Neural cell (in vitro differentiated cells): ENCODE measurements around the gene SHISA9. TPM values are rescaled to one million over a fixed set of nuclear protein-coding genes. Genes with fewer than 3 reads are reported as not detected.
A peak's percentile ranks its signal among the peaks of the same experiment; 100 is the strongest.

Experiments used
- H2AFZ ChIP-seq: fragments of 200-600, 300-800 bp; sonication (generic), shearing (Covaris generic); 2 replicates; pipeline ENCODE4 v1.6.0; 2014; ENCODE audit warnings: low read depth, mild to moderate bottlenecking, antibody characterized with exemption, low read length, moderate library complexity
- H3F3A ChIP-seq: fragments of 200-600 bp; shearing (Covaris generic); 2 replicates; pipeline ENCODE4 v1.6.1; 2016; ENCODE audit warnings: mild to moderate bottlenecking, moderate library complexity, mixed read lengths, antibody characterized with exemption, low read length; ENCODE audit not compliant: insufficient read depth, poor library complexity, severe bottlenecking
- H3K27ac ChIP-seq: fragments of 200-600, 300-800 bp; sonication (generic), shearing (Covaris generic); 2 replicates; pipeline ENCODE4 v1.5.1; 2014; ENCODE audit warnings: mild to moderate bottlenecking, low read length, moderate library complexity
- H3K27me3 ChIP-seq: fragments of 300-800, 200-600 bp; sonication (generic), shearing (Covaris generic); 2 replicates; pipeline ENCODE4 v1.6.0; 2014; ENCODE audit warnings: mild to moderate bottlenecking, low read depth, low read length, moderate library complexity; ENCODE audit not compliant: insufficient read depth
- H3K36me3 ChIP-seq: fragments of 300-800, 200-600 bp; sonication (generic), shearing (Covaris generic); 2 replicates; pipeline ENCODE4 v1.5.1; 2014; ENCODE audit warnings: mild to moderate bottlenecking, antibody characterized with exemption, low read length, moderate library complexity; ENCODE audit not compliant: insufficient read depth
- H3K4me2 ChIP-seq: fragments of 300-800, 200-600 bp; sonication (generic), shearing (Covaris generic); 2 replicates; pipeline ENCODE4 v1.6.0; 2014; ENCODE audit warnings: mild to moderate bottlenecking, low read length
- H3K4me3 ChIP-seq: fragments of 300-800, 200-600 bp; sonication (generic), shearing (Covaris generic); 2 replicates; pipeline ENCODE4 v1.5.1; 2014; ENCODE audit warnings: mild to moderate bottlenecking, low read length, moderate library complexity
- H3K79me2 ChIP-seq: fragments of 200-600 bp; shearing (Covaris generic); replicated peaks from 2 replicates; pipeline ENCODE4 v1.6.0; 2014; ENCODE audit warnings: mild to moderate bottlenecking, low read length, moderate library complexity; ENCODE audit not compliant: insufficient read depth
- H3K9ac ChIP-seq: fragments of 300-800, 200-600 bp; sonication (generic), shearing (Covaris generic); 2 replicates; pipeline ENCODE4 v1.6.1; 2016; ENCODE audit warnings: mild to moderate bottlenecking, low read length, mixed read lengths
- H3K9me2 ChIP-seq: fragments of 200-600 bp; shearing (Covaris generic); 2 replicates; pipeline ENCODE4 v1.6.1; 2016; ENCODE audit warnings: mild to moderate bottlenecking, low read length, mixed read lengths; ENCODE audit not compliant: insufficient read depth
- H3K9me3 ChIP-seq: fragments of 200-600, 300-800 bp; sonication (generic), shearing (Covaris generic); 2 replicates; pipeline ENCODE4 v1.6.1; 2016; ENCODE audit warnings: mild to moderate bottlenecking, mixed run types, low read length, moderate library complexity, mixed read lengths
- H4K20me1 ChIP-seq: fragments of 200-600 bp; shearing (Covaris generic); 2 replicates; pipeline ENCODE4 v1.6.1; 2016; ENCODE audit warnings: mild to moderate bottlenecking, mixed run types; ENCODE audit not compliant: insufficient read depth
- CTCF ChIP-seq: fragments of 450-650 bp; IDR thresholded peaks from 2 replicates; pipeline ENCODE4 v1.5.1; 2014; ENCODE audit warnings: antibody characterized with exemption, mild to moderate bottlenecking, moderate library complexity; ENCODE audit not compliant: poor library complexity, severe bottlenecking
- EP300 ChIP-seq: fragments of 450-650 bp; conservative IDR thresholded peaks from 2 replicates; pipeline ENCODE4 v1.6.1; 2014; ENCODE audit warnings: antibody characterized with exemption, mild to moderate bottlenecking, moderate library complexity; ENCODE audit not compliant: poor library complexity, severe bottlenecking
- EZH2 ChIP-seq: fragments of 200-600, 300-800 bp; shearing (Covaris generic), sonication (generic); IDR thresholded peaks from 2 replicates; pipeline ENCODE4 v1.6.1; 2014; ENCODE audit warnings: antibody characterized with exemption, low read length, borderline replicate concordance, mild to moderate bottlenecking; ENCODE audit not compliant: insufficient read depth, poor library complexity, severe bottlenecking
- MXI1 ChIP-seq: fragments of 450-650 bp; conservative IDR thresholded peaks from 2 replicates; pipeline ENCODE4 v1.6.1; 2014; ENCODE audit warnings: antibody characterized with exemption, mild to moderate bottlenecking; ENCODE audit not compliant: poor library complexity, severe bottlenecking
- POLR2AphosphoS5 ChIP-seq: IDR thresholded peaks from 2 replicates; pipeline ENCODE4 v1.6.1; 2012
- RAD21 ChIP-seq: fragments of 450-650 bp; conservative IDR thresholded peaks from 2 replicates; pipeline ENCODE4 v1.6.1; 2014; ENCODE audit warnings: antibody characterized with exemption, mild to moderate bottlenecking, moderate library complexity
- REST ChIP-seq: IDR thresholded peaks from 2 replicates; pipeline ENCODE4 v1.6.1; 2012; ENCODE audit warnings: borderline replicate concordance
- SMC3 ChIP-seq: fragments of 450-650 bp; conservative IDR thresholded peaks from 2 replicates; pipeline ENCODE4 v1.6.1; 2014; ENCODE audit warnings: antibody characterized with exemption, mild to moderate bottlenecking, moderate library complexity; ENCODE audit not compliant: poor library complexity
- TAF1 ChIP-seq: IDR thresholded peaks from 2 replicates; pipeline ENCODE4 v1.6.1; 2012; ENCODE audit warnings: low read depth
- polyA plus RNA-seq: library from polyadenylated mRNA; depleted of rRNA; stranded (reverse); fragments of >200 nt; gene quantifications from 2 replicates; pipeline ENCODE4 v1.2.3, GENCODE V29; 2014

The SHISA9 gene
- polyA plus RNA-seq, 1 donor from 2014 or later, result 2.0 TPM

DNA sequence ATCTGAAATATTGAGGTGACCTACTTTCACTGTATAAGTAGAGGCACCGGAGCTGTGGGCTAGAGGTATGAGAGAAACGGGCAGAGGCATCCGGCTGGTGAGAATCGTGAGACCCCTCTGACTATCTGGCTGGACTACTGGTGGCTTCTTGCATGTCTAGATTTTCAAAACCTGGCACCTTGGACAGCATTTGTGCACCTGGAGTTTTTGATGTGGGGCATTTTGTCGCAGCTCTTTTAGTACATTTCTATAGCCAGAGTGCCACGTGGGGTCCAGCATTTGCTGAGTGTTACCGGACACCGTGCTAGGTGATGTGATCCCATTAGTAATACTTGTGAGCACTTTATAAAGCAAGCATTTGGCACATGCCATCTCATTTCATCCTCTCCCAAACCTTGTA is 32.6 kb upstream of the SHISA9 start:
- no peak for TF ChIP-seq MXI1
- TF ChIP-seq CTCF, result no peak
- no peak for TF ChIP-seq REST
- no peak for TF ChIP-seq RAD21
- TF ChIP-seq EZH2, result no peak
- no peak for TF ChIP-seq POLR2AphosphoS5
- no peak for TF ChIP-seq TAF1
- TF ChIP-seq EP300, result no peak
- TF ChIP-seq SMC3, result no peak
- Histone ChIP-seq H3K27me3 (no peaks in the 10 kb centered on the region), H3F3A (no peaks in the 10 kb centered on the region)

DNA sequence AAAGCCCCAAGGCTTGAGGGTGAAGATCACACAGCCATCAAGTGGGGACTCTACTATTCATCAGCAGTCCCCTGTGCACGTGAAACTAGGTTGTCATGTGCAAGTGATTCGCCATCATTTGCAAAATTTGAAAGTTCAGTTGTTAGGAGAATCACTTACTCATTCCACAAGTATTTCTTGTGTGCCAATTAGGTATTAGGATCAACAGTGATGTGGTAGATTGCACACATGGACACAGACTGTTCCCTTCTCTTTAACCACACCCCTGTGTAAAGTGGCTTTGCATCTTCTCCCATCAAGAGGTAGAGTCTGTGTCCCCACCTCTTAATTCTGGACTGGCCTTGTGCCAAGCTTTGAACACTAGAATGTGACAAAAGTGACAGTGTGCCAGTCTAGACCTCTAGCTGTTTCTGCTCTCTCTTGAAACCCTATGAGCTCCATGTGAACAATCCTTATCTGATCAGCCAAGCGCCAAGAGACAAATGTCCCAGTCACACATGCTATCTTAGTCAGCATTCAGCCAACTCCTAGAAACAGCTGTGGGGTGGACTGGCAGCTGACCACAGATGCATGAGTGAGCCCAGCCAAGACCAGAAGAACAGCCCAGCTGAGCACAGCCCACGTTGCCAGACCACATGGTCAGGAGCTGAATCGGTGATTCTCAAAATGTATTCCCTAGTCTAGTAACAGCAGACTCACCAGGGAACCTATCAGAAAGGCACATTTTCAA is 31.5 kb upstream of the SHISA9 start:
- no peak overlapping the region for H3K9ac ChIP-seq
- H3K4me2 ChIP-seq, result no peak overlapping the region
- no peak overlapping the region for H2AFZ ChIP-seq
- no peaks in the 10 kb centered on the region for H3K9me2 ChIP-seq
- TF ChIP-seq SMC3 (no peak), RAD21 (no peak), REST (no peak), EP300 (no peak), CTCF (no peak), EZH2 (no peak), POLR2AphosphoS5 (no peak), MXI1 (no peak), TAF1 (no peak)
- H3K9me3 ChIP-seq, result no peaks in the 10 kb centered on the region
- H3K27ac ChIP-seq, result no peak overlapping the region
- H4K20me1 ChIP-seq, result no peaks in the 10 kb centered on the region
- H3F3A ChIP-seq, result no peaks in the 10 kb centered on the region
- H3K27me3 ChIP-seq, result no peaks in the 10 kb centered on the region
- H3K36me3 ChIP-seq, result no peaks in the 10 kb centered on the region
- no peaks in the 10 kb centered on the region for H3K79me2 ChIP-seq
- H3K4me3 ChIP-seq, result no peak overlapping the region

More for the DNA sequence above, 32.6 kb upstream of the SHISA9 start:
- Histone ChIP-seq H3K4me3 (no peak overlapping the region), H3K4me2 (no peak overlapping the region), H3K36me3 (no peaks in the 10 kb centered on the region), H3K9ac (no peak overlapping the region), H3K9me2 (no peaks in the 10 kb centered on the region), H3K79me2 (no peaks in the 10 kb centered on the region), H2AFZ (no peak overlapping the region), H3K9me3 (no peaks in the 10 kb centered on the region), H4K20me1 (no peaks in the 10 kb centered on the region), H3K27ac (peak overlapping the region; percentile 58)
